ENCODE results near the gene CYP26B1. TPM values are rescaled to one million over a fixed set of nuclear protein-coding genes. Genes with fewer than 3 reads are reported as not detected.

CYP26B1 gene
- total RNA-seq, 1 donor from 2014 or later = 1.2 TPM

GRCh38 chr2:72098935-72099334 lies 48.7 kb downstream of the CYP26B1 start:
- no peaks in the 10 kb centered on the region for H3K27me3 Mint-ChIP-seq (ENCODE audit: unreplicated experiment)
- no peaks in the 10 kb centered on the region for H3K4me1 Mint-ChIP-seq (ENCODE audit: unreplicated experiment)

GRCh38 chr2:72097276-72097675 lies 50.4 kb downstream of the CYP26B1 start:
- Mint-ChIP-seq H3K4me3 (ENCODE audit: unreplicated experiment) (no peak overlapping the region), H3K27me3 (ENCODE audit: unreplicated experiment) (peaks cover 3% of the 10 kb centered on the region), H3K9me3 (ENCODE audit: unreplicated experiment) (no peaks in the 10 kb centered on the region), H3K36me3 (ENCODE audit: low read depth, unreplicated experiment) (no peaks in the 10 kb centered on the region), H3K4me1 (ENCODE audit: unreplicated experiment) (no peaks in the 10 kb centered on the region), H3K27ac (ENCODE audit: unreplicated experiment) (no peak overlapping the region)
- TF ChIP-seq, protein P1, sequence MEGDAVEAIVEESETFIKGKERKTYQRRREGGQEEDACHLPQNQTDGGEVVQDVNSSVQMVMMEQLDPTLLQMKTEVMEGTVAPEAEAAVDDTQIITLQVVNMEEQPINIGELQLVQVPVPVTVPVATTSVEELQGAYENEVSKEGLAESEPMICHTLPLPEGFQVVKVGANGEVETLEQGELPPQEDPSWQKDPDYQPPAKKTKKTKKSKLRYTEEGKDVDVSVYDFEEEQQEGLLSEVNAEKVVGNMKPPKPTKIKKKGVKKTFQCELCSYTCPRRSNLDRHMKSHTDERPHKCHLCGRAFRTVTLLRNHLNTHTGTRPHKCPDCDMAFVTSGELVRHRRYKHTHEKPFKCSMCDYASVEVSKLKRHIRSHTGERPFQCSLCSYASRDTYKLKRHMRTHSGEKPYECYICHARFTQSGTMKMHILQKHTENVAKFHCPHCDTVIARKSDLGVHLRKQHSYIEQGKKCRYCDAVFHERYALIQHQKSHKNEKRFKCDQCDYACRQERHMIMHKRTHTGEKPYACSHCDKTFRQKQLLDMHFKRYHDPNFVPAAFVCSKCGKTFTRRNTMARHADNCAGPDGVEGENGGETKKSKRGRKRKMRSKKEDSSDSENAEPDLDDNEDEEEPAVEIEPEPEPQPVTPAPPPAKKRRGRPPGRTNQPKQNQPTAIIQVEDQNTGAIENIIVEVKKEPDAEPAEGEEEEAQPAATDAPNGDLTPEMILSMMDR (IDR thresholded peaks at IDR 0.05; ENCODE audit: unreplicated experiment) = no peak
- no peak for DNase-seq (ENCODE audit: low spot score)

More at GRCh38 chr2:72098935-72099334, 48.7 kb downstream of the CYP26B1 start:
- Mint-ChIP-seq H3K9me3 (ENCODE audit: unreplicated experiment) (no peaks in the 10 kb centered on the region), H3K27ac (ENCODE audit: unreplicated experiment) (no peak overlapping the region), H3K36me3 (ENCODE audit: low read depth, unreplicated experiment) (no peaks in the 10 kb centered on the region), H3K4me3 (ENCODE audit: unreplicated experiment) (no peak overlapping the region)
- TF ChIP-seq, protein P1 (IDR thresholded peaks at IDR 0.05; ENCODE audit: unreplicated experiment) = no peak
- DNase-seq (ENCODE audit: low spot score) = no peak

DNA sequence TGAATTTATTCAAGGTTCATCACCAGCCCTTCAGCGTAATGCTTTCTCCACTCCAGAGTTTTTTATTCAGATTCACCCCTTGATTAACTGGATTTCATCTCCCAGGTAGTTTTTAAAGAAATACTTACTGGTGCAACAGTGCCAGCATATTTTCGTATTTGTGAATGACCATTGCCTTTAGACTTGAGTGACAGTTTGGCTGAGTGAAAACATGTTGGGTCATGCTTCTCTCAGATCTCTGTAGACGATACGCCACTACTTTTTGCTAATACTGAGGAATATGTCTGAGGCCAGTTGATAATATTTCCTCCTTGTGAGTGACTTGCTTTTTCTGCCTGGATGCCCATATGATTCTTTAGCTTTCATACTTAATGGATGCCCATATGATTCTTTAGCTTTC lies 51.5 kb downstream of the CYP26B1 start:
- TF ChIP-seq, protein P1 (IDR thresholded peaks at IDR 0.05; ENCODE audit: unreplicated experiment) = no peak
- peaks cover 3% of the 10 kb centered on the region for H3K27me3 Mint-ChIP-seq (ENCODE audit: unreplicated experiment)
- no peak for DNase-seq (ENCODE audit: low spot score)
- H3K4me3 Mint-ChIP-seq (ENCODE audit: unreplicated experiment) = no peak overlapping the region
- no peak overlapping the region for H3K27ac Mint-ChIP-seq (ENCODE audit: unreplicated experiment)
- H3K4me1 Mint-ChIP-seq (ENCODE audit: unreplicated experiment) = no peaks in the 10 kb centered on the region
- no peaks in the 10 kb centered on the region for H3K9me3 Mint-ChIP-seq (ENCODE audit: unreplicated experiment)
- H3K36me3 Mint-ChIP-seq (ENCODE audit: low read depth, unreplicated experiment) = no peaks in the 10 kb centered on the region

GRCh38 chr2:72095364-72095763 lies 52.3 kb downstream of the CYP26B1 start:
- TF ChIP-seq, protein P1 (IDR thresholded peaks at IDR 0.05; ENCODE audit: unreplicated experiment) = no peak
- Mint-ChIP-seq H3K27me3 (ENCODE audit: unreplicated experiment) (peaks cover 3% of the 10 kb centered on the region), H3K4me1 (ENCODE audit: unreplicated experiment) (no peaks in the 10 kb centered on the region), H3K4me3 (ENCODE audit: unreplicated experiment) (no peak overlapping the region), H3K27ac (ENCODE audit: unreplicated experiment) (no peak overlapping the region), H3K36me3 (ENCODE audit: low read depth, unreplicated experiment) (no peaks in the 10 kb centered on the region), H3K9me3 (ENCODE audit: unreplicated experiment) (no peaks in the 10 kb centered on the region)
- no peak for DNase-seq (ENCODE audit: low spot score)

DNA sequence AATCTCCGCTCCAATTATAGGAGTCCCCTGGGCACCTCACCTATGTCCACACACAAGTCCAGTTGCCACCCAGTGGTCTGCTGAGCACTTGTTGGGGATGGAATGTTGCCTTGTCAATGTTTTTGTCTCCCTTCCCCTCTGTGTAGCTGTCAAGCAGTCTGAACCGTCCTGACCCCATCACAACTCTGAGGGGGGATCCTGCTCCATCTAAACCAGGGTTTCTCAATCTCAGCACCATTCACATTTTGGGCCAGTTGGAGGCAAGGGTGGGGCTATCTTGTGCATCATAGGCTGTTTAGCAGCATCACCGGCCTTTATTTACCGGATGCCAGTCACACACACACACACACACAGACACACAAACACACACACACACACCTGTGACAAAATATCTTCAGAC lies 53.0 kb downstream of the CYP26B1 start:
- H3K4me1 Mint-ChIP-seq (ENCODE audit: unreplicated experiment) = no peaks in the 10 kb centered on the region
- H3K27me3 Mint-ChIP-seq (ENCODE audit: unreplicated experiment) = peaks cover 5% of the 10 kb centered on the region
- TF ChIP-seq, protein P1 (IDR thresholded peaks at IDR 0.05; ENCODE audit: unreplicated experiment) = no peak
- no peak overlapping the region for H3K4me3 Mint-ChIP-seq (ENCODE audit: unreplicated experiment)
- no peak for DNase-seq (ENCODE audit: low spot score)
- no peaks in the 10 kb centered on the region for H3K9me3 Mint-ChIP-seq (ENCODE audit: unreplicated experiment)
- no peaks in the 10 kb centered on the region for H3K36me3 Mint-ChIP-seq (ENCODE audit: low read depth, unreplicated experiment)
- H3K27ac Mint-ChIP-seq (ENCODE audit: unreplicated experiment) = no peak overlapping the region
